SK-N-SH (cell line): ENCODE data around the gene LHFPL5.

ENCODE experiments used
- TF ChIP-seq, protein P1 (sequence below): fragments of 200-600 bp; sonication (generic); IDR thresholded peaks from 2 replicates; pipeline ENCODE4 v1.6.1; 2017; ENCODE audit warnings: antibody characterized with exemption, mild to moderate bottlenecking, moderate library complexity
- TF ChIP-seq, protein P2 (sequence below): fragments of 150-350 bp; IDR thresholded peaks from 2 replicates; pipeline ENCODE4 v1.6.1; 2017; ENCODE audit warnings: antibody characterized with exemption, low read length, low read depth, borderline replicate concordance

GRCh38 chr6:35775031-35775430 lies 30.1 kb upstream of the LHFPL5 start:
- TF ChIP-seq, protein P1, sequence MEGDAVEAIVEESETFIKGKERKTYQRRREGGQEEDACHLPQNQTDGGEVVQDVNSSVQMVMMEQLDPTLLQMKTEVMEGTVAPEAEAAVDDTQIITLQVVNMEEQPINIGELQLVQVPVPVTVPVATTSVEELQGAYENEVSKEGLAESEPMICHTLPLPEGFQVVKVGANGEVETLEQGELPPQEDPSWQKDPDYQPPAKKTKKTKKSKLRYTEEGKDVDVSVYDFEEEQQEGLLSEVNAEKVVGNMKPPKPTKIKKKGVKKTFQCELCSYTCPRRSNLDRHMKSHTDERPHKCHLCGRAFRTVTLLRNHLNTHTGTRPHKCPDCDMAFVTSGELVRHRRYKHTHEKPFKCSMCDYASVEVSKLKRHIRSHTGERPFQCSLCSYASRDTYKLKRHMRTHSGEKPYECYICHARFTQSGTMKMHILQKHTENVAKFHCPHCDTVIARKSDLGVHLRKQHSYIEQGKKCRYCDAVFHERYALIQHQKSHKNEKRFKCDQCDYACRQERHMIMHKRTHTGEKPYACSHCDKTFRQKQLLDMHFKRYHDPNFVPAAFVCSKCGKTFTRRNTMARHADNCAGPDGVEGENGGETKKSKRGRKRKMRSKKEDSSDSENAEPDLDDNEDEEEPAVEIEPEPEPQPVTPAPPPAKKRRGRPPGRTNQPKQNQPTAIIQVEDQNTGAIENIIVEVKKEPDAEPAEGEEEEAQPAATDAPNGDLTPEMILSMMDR, result no peak
- TF ChIP-seq, protein P2, sequence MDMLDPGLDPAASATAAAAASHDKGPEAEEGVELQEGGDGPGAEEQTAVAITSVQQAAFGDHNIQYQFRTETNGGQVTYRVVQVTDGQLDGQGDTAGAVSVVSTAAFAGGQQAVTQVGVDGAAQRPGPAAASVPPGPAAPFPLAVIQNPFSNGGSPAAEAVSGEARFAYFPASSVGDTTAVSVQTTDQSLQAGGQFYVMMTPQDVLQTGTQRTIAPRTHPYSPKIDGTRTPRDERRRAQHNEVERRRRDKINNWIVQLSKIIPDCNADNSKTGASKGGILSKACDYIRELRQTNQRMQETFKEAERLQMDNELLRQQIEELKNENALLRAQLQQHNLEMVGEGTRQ, result no peak
